CD14-positive monocyte (primary cell): Measurements from ENCODE around the gene PTPN2. TPM values are rescaled to one million over a fixed set of nuclear protein-coding genes. Genes with fewer than 3 reads are reported as not detected.

Experiments
- DNase-seq, 3 donors: peaks; one replicate each; pipeline ENCODE4 v3.0.0-alpha.2; 2011 to 2022
- H2AFZ ChIP-seq: 2 replicates; pipeline ENCODE4 v1.6.0; 2012; ENCODE audit warnings: mild to moderate bottlenecking, low read depth, low read length, inconsistent platforms; ENCODE audit not compliant: insufficient read depth, poor library complexity, severe bottlenecking
- H3K27ac ChIP-seq, 2 donors: 1 replicate in 1 of 2; 2 replicates in 1 of 2; pipeline ENCODE4 v1.5.1; 2012 to 2013; ENCODE audit warnings: low read length in 2 of 2, control low read depth in 1 of 2, inconsistent platforms in 1 of 2, low read depth in 1 of 2, mild to moderate bottlenecking in 1 of 2
- H3K27me3 ChIP-seq, 2 donors: one replicate each; pipeline versions ENCODE4 v1.6.0 to v1.6.1; 2011 to 2013; ENCODE audit warnings: low read length in 2 of 2; ENCODE audit not compliant: control insufficient read depth in 2 of 2, insufficient read depth in 2 of 2
- H3K36me3 ChIP-seq, 2 donors: replicated peaks in 1 of 2; 1 replicate in 1 of 2; 2 replicates in 1 of 2; pipeline versions ENCODE4 v1.5.1 to v1.6.1; 2012 to 2013; ENCODE audit warnings: low read length in 2 of 2, control low read depth in 1 of 2, inconsistent platforms in 1 of 2, mild to moderate bottlenecking in 1 of 2; ENCODE audit not compliant: insufficient read depth in 2 of 2, control insufficient read depth in 1 of 2
- H3K4me1 ChIP-seq, 2 donors: 1 replicate in 1 of 2; 2 replicates in 1 of 2; pipeline versions ENCODE4 v1.5.1 to v1.6.1; 2012 to 2013; ENCODE audit warnings: low read length in 2 of 2, control low read depth in 1 of 2, inconsistent platforms in 1 of 2, mild to moderate bottlenecking in 1 of 2, moderate library complexity in 1 of 2; ENCODE audit not compliant: insufficient read depth in 2 of 2, control insufficient read depth in 1 of 2
- H3K4me2 ChIP-seq: replicated peaks from 2 replicates; pipeline ENCODE3; 2012; ENCODE audit warnings: low read length, moderate library complexity, mild to moderate bottlenecking; ENCODE audit not compliant: poor library complexity, severe bottlenecking; ENCODE audit errors: extremely low read depth
- H3K4me3 ChIP-seq, 3 experiments: fragments of 200-600 bp in 1 of 3; sonication (generic) in 1 of 3; replicated peaks in 1 of 3; 1 replicate in 2 of 3; 2 replicates in 1 of 3; pipeline ENCODE4 v1.5.1; 2011 to 2013; ENCODE audit warnings: low read length in 3 of 3, mild to moderate bottlenecking in 3 of 3, control low read depth in 2 of 3, low read depth in 2 of 3, inconsistent platforms in 1 of 3, moderate library complexity in 1 of 3
- H3K79me2 ChIP-seq: 2 replicates; pipeline ENCODE4 v1.6.0; 2012; ENCODE audit warnings: mild to moderate bottlenecking, control low read depth, inconsistent platforms, low read length, moderate library complexity; ENCODE audit not compliant: insufficient read depth
- H3K9ac ChIP-seq: 2 replicates; pipeline ENCODE4 v1.6.0; 2017; ENCODE audit warnings: low read length, mild to moderate bottlenecking; ENCODE audit not compliant: insufficient read depth, poor library complexity, severe bottlenecking
- H3K9me3 ChIP-seq, 2 donors: replicated peaks in 1 of 2; 1 replicate in 1 of 2; 2 replicates in 1 of 2; pipeline versions ENCODE4 v1.5.1 to v1.6.1; 2012 to 2013; ENCODE audit warnings: low read length in 2 of 2, control low read depth in 1 of 2; ENCODE audit not compliant: control insufficient read depth in 1 of 2, insufficient read depth in 1 of 2
- H4K20me1 ChIP-seq: 2 replicates; pipeline ENCODE4 v1.6.0; 2012; ENCODE audit warnings: mild to moderate bottlenecking, low read length, control low read depth, moderate library complexity; ENCODE audit not compliant: insufficient read depth
- H3K27ac Mint-ChIP-seq, 7 donors: one replicate each; pipeline ENCODE4 v1.8.0; 2020; ENCODE audit warnings: mild to moderate bottlenecking in 7 of 7, mixed read lengths in 7 of 7, moderate library complexity in 6 of 7, inconsistent platforms in 2 of 7
- H3K27me3 Mint-ChIP-seq, 3 donors: one replicate each; pipeline ENCODE4 v1.8.0; 2021 to 2022; ENCODE audit warnings: low read depth in 3 of 3, mild to moderate bottlenecking in 3 of 3, mixed read lengths in 3 of 3, moderate library complexity in 3 of 3, inconsistent platforms in 1 of 3
- H3K36me3 Mint-ChIP-seq, 2 donors: one replicate each; pipeline ENCODE4 v1.8.0; 2020; ENCODE audit warnings: mixed read lengths in 2 of 2, inconsistent platforms in 1 of 2, mild to moderate bottlenecking in 1 of 2
- H3K4me1 Mint-ChIP-seq: one replicate; pipeline ENCODE4 v1.8.0; 2020; ENCODE audit warnings: mild to moderate bottlenecking, mixed read lengths
- H3K4me3 Mint-ChIP-seq, 2 donors: one replicate each; pipeline ENCODE4 v1.8.0; 2020; ENCODE audit warnings: mild to moderate bottlenecking in 2 of 2, mixed read lengths in 2 of 2, moderate library complexity in 1 of 2
- H3K9me3 Mint-ChIP-seq, 7 donors: one replicate each; pipeline ENCODE4 v1.8.0; 2020 to 2022; ENCODE audit warnings: mixed read lengths in 7 of 7, mild to moderate bottlenecking in 6 of 7, moderate library complexity in 6 of 7, inconsistent platforms in 2 of 7
- WGBS: methylation state at CpG from one replicate; pipeline ENCODE4 v1.1.5; 2013; ENCODE audit warnings: missing lambda C conversion rate; ENCODE audit not compliant: insufficient coverage; 5-methylcytosine and 5-hydroxymethylcytosine counted together
- intact Hi-C, 2 donors: fragments of 100-400 bp; cut with micrococcal nuclease; formaldehyde crosslinking; loops; one replicate each; pipeline versions ENCODE4 v1.15.0 to v1.15.1; 2023
- polyA plus RNA-seq, 3 donors: library from polyadenylated mRNA; depleted of rRNA in 1 of 3; unstranded in 2 of 3; stranded (reverse) in 1 of 3; fragments of 300-500 nt in 2 of 3; fragments of >200 nt in 1 of 3; fragmentation: Illumina TruSeq in 2 of 3; gene quantifications; 1 replicate in 2 of 3; 2 replicates in 1 of 3; pipeline ENCODE4 v1.2.3, GENCODE V29; 2012 to 2021
- TF ChIP-seq, protein P1 (sequence below): fragments of 200-600 bp; IDR thresholded peaks from one replicate; pipeline ENCODE4 v1.8.0; 2022; ENCODE audit warnings: antibody characterized with exemption, mild to moderate bottlenecking

PTPN2 gene
- polyA plus RNA-seq, 3 donors = 55.6 to 108 (median 78.4) TPM

DNA sequence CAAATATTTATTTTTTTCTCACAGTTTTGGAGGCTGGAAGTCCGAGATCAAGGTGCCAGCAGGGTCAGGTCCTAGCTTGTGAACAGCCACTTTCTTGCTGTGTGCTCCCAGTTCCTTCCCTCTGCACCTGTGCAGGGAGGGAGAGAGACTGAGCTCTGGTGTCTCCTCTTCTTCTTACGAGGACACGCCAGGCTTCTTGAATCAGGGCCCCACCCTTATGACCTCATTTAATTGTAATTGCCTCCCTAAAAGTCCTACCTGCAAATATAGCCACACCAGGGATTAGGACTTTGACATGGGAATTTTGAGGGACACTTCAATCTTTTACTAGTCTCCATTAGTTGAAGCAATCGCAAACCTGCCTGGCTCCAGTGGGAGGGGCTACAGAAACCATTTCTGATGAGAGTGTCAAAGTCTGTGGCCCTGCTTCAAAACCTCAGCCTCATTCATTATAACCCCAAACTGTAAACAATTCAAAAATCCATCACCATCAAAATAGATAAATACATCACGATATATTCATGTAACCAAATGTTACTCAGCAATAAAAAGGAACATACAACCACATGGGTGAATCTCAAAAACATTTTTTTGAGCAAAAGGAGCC, 45.5 kb upstream of the PTPN2 start:
- peaks cover 0 to under 1% (median 0%) of the 10 kb centered on the region in 3 donors for H3K27me3 Mint-ChIP-seq
- H3K27ac Mint-ChIP-seq = no peak overlapping the region
- H3K9ac ChIP-seq = no peak overlapping the region
- no peak for DNase-seq
- H3K27ac ChIP-seq = no peak overlapping the region
- no peak overlapping the region for H3K4me3 Mint-ChIP-seq
- intact Hi-C loops = loop anchor here in 1 of 2 donors (5.0 kb wide), 1 partner anchor 187 kb away; no protein-coding TSS in a partner anchor
- no peaks in the 10 kb centered on the region for H3K79me2 ChIP-seq
- TF ChIP-seq, protein P1, sequence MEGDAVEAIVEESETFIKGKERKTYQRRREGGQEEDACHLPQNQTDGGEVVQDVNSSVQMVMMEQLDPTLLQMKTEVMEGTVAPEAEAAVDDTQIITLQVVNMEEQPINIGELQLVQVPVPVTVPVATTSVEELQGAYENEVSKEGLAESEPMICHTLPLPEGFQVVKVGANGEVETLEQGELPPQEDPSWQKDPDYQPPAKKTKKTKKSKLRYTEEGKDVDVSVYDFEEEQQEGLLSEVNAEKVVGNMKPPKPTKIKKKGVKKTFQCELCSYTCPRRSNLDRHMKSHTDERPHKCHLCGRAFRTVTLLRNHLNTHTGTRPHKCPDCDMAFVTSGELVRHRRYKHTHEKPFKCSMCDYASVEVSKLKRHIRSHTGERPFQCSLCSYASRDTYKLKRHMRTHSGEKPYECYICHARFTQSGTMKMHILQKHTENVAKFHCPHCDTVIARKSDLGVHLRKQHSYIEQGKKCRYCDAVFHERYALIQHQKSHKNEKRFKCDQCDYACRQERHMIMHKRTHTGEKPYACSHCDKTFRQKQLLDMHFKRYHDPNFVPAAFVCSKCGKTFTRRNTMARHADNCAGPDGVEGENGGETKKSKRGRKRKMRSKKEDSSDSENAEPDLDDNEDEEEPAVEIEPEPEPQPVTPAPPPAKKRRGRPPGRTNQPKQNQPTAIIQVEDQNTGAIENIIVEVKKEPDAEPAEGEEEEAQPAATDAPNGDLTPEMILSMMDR = no peak
- no peaks in the 10 kb centered on the region for H3K9me3 ChIP-seq
- 100% methylated on average over 1 of the region's 5 CpGs for WGBS
- no peaks in the 10 kb centered on the region for H3K9me3 Mint-ChIP-seq
- H3K4me2 ChIP-seq = no peak overlapping the region
- no peaks in the 10 kb centered on the region for H3K27me3 ChIP-seq
- H3K36me3 Mint-ChIP-seq = no peaks in the 10 kb centered on the region
- peaks cover 2% of the 10 kb centered on the region for H3K4me1 Mint-ChIP-seq
- peak overlapping the region; percentile 11 for H2AFZ ChIP-seq
- no peaks in the 10 kb centered on the region for H3K4me1 ChIP-seq
- no peaks in the 10 kb centered on the region for H3K36me3 ChIP-seq
- H3K4me3 ChIP-seq = no peak overlapping the region
- no peaks in the 10 kb centered on the region for H4K20me1 ChIP-seq

DNA sequence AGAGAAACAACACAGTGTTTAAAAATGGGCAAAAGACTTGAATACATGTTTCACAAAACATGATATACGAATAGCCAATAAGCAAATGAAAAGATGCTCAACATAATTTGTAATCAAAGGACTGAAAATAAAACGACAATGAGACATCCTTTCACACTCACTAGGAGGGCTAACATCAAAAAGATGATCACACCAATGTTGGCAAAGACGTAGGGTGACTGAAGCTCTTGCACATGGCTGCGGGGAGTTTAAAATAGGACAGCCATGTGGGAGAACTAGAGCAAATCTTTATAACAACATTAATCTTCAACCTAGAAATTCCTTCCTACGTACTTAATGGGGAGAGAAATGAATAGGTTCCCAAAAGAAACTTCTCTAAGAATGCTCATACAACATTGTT, 44.6 kb upstream of the PTPN2 start:
- H3K9me3 Mint-ChIP-seq = no peaks in the 10 kb centered on the region
- no peaks in the 10 kb centered on the region for H3K27me3 ChIP-seq
- no peaks in the 10 kb centered on the region for H3K9me3 ChIP-seq
- WGBS = no CpG with 5 or more reads among the region's 5 CpGs
- no peaks in the 10 kb centered on the region for H3K27me3 Mint-ChIP-seq
- no peak overlapping the region for H3K4me3 Mint-ChIP-seq
- TF ChIP-seq, protein P1 = no peak
- H3K4me1 ChIP-seq = no peaks in the 10 kb centered on the region
- H3K36me3 ChIP-seq = no peaks in the 10 kb centered on the region
- H3K36me3 Mint-ChIP-seq = no peaks in the 10 kb centered on the region
- no peaks in the 10 kb centered on the region for H4K20me1 ChIP-seq
- intact Hi-C loops = no loop called here
- H3K4me3 ChIP-seq = no peak overlapping the region
- no peak overlapping the region for H3K27ac ChIP-seq
- H3K79me2 ChIP-seq = no peaks in the 10 kb centered on the region
- H3K4me1 Mint-ChIP-seq = no peaks in the 10 kb centered on the region
- no peak overlapping the region for H3K9ac ChIP-seq
- no peak overlapping the region for H3K4me2 ChIP-seq
- no peak overlapping the region for H3K27ac Mint-ChIP-seq
- DNase-seq = no peak
- no peak overlapping the region for H2AFZ ChIP-seq
